AG04450 (cell line): Measurements from ENCODE around the gene LAPTM5. TPM values are rescaled to one million over a fixed set of nuclear protein-coding genes. Genes with fewer than 3 reads are reported as not detected.
"Not testable (repeated sequence)": the region's sequence is repeated elsewhere in the genome, so short reads cannot be mapped to it uniquely, and the experiment has no call there.

Source experiments
- CTCF ChIA-PET: fragments of 300-600, 350-600 bp; formaldehyde crosslinking; extraction: SDS; loops from one replicate; lab custom pipeline; 2022; ENCODE audit warnings: antibody characterized with exemption, inconsistent platforms; lab: Charles Lee
- POLR2A ChIA-PET: fragments of 350-600 bp; formaldehyde crosslinking; extraction: SDS; loops from one replicate; lab custom pipeline; 2021; ENCODE audit warnings: antibody characterized with exemption, inconsistent platforms; lab: Yijun Ruan, JAX
- DNase-seq: peaks from one replicate; pipeline ENCODE4 v3.0.0-alpha.2; 2011; ENCODE audit warnings: low read depth, low spot score
- H3K27ac ChIP-seq: one replicate; pipeline ENCODE4 v1.5.1; 2012; ENCODE audit warnings: low read depth, low read length, control low read depth
- H3K27me3 ChIP-seq: one replicate; pipeline ENCODE4 v1.6.0; 2012; ENCODE audit warnings: low read length; ENCODE audit not compliant: control insufficient read depth, insufficient read depth
- H3K4me3 ChIP-seq: 2 replicates; pipeline ENCODE4 v1.5.1; 2011; ENCODE audit warnings: mild to moderate bottlenecking, low read depth, low read length, control low read depth
- H3K9me3 ChIP-seq: 2 replicates; pipeline ENCODE4 v1.5.1; 2012; ENCODE audit warnings: low read length; ENCODE audit not compliant: control insufficient read depth, insufficient read depth
- polyA plus RNA-seq: library from polyadenylated mRNA; depleted of rRNA; stranded (reverse); fragments of >200 nt; gene quantifications from 2 replicates; pipeline ENCODE4 v1.2.3, GENCODE V29; 2011
- TF ChIP-seq, protein P1 (sequence below): IDR thresholded peaks from 2 replicates; pipeline ENCODE4 v1.5.1; 2011; ENCODE audit warnings: low read depth, low read length, control low read depth, inconsistent platforms

LAPTM5 gene
- polyA plus RNA-seq, 1 experiment = 0.53 TPM

DNA sequence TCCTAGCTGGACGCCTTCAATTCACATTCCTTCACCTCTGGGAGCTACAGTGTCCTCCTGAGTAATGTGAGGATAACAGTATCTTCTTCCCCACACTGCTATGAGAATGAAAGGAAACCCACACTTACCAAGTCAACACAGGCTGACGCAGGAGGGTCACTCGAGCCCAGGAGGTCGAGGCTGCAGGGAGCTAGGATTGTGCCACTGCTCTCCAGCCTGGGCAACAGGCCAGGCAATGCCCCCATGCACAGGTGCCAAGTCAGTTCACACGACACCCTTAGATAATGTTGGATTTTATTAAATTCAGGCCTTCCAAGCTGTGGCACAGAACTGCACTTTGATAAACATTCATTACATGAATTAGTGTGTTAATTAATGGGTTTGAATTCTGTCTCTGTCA lies 66.1 kb downstream of the LAPTM5 start:
- H3K27ac ChIP-seq = no peak overlapping the region
- TF ChIP-seq, protein P1, sequence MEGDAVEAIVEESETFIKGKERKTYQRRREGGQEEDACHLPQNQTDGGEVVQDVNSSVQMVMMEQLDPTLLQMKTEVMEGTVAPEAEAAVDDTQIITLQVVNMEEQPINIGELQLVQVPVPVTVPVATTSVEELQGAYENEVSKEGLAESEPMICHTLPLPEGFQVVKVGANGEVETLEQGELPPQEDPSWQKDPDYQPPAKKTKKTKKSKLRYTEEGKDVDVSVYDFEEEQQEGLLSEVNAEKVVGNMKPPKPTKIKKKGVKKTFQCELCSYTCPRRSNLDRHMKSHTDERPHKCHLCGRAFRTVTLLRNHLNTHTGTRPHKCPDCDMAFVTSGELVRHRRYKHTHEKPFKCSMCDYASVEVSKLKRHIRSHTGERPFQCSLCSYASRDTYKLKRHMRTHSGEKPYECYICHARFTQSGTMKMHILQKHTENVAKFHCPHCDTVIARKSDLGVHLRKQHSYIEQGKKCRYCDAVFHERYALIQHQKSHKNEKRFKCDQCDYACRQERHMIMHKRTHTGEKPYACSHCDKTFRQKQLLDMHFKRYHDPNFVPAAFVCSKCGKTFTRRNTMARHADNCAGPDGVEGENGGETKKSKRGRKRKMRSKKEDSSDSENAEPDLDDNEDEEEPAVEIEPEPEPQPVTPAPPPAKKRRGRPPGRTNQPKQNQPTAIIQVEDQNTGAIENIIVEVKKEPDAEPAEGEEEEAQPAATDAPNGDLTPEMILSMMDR = no peak
- H3K9me3 ChIP-seq = no peaks in the 10 kb centered on the region
- no peak for DNase-seq
- ChIA-PET CTCF (interaction anchor here (0.6 kb wide), 1 partner anchor 1350 kb away, joined by 6 read pairs; no protein-coding TSS in a partner anchor), POLR2A (interaction anchor here (0.6 kb wide), 1 partner anchor 383 kb away, joined by 4 read pairs; no protein-coding TSS in a partner anchor)
- H3K4me3 ChIP-seq = no peak overlapping the region
- H3K27me3 ChIP-seq = peaks cover 34% of the 10 kb centered on the region

DNA sequence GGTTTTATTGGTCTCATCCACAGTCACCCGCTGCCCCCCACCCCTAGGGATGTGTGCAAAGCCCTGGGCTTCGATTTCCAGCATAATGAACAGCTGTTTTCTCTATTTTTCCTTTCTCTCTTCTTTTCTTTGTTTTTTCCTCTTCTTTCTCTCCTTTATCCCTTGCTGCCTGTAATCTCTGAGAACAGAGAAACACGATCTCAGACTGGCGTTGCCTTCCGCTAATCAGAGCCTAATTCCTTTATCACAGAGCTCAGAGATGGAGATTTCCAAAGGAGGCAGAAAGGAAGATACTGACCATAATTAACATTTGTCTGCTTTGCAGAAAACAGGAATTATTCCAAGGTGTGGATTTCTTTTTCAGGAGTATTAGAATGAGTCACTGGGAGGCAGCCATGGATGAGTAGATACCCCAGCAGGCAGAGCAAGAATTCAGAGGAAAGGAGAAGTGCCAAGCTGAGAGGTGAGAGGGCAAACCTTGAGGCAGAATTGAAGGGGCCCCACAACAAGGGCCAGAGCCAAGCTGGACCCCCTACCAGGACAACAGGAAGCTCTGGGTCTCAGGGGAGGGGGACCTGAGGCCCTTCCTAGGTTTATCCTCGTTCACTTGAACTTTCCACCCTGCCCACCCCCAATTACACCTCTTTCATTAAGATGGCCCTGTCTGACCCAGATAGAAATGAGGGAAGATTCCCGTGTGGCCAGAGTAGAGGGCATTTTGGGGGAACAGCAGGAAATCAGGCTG lies 67.5 kb downstream of the LAPTM5 start:
- ChIA-PET POLR2A (no interaction called here), CTCF (no interaction called here)
- Histone ChIP-seq H3K27ac (no peak overlapping the region), H3K4me3 (no peak overlapping the region), H3K27me3 (peaks cover 43% of the 10 kb centered on the region), H3K9me3 (no peaks in the 10 kb centered on the region; the same call in 1 of the 2 replicates)
- no peak for DNase-seq
- TF ChIP-seq, protein P1 = no peak

DNA sequence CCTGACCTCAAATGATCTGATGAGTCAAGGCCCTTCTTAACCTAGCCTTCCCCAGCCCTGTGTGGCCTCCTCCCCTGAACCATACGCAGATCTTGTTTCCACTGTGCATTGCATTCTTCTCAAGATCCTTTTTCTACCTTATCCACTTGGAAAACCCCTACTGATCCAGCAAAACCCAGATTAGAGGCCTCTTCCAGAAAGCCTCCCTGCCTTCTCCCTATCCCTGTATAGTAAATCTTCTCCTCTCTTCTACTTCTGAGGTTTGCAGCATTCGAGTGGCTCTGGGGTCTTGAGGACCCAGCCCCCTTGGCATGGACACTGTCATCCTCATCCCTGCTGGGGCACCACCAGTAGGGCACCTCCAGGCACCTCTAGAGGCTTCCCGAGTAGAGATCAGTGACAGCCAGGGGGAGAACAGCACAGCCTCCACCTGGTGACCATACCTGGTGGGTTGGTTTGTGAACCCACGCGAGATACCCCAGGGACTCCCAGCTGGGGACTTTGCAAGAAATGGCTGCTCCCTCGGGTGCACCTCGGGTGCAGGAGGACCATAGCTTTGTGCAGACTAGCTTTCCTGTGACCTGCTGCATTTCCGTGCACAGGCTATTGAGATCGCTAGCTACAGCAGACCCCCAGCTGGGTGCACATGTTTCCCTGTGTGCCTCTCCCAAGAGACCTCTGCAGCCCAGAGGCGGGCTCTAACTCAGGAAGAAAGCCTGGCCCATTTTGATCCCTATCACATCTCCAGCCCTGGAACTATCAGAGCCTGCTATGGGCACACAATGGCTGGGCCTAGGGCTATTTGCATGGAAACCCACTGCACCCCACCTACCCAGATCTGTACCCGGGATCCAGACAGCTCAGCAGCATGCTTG lies 68.4 kb downstream of the LAPTM5 start:
- Histone ChIP-seq H3K9me3 (no peaks in the 10 kb centered on the region; the same call in 1 of the 2 replicates), H3K27me3 (peaks cover 45% of the 10 kb centered on the region), H3K4me3 (no peak overlapping the region), H3K27ac (no peak overlapping the region)
- ChIA-PET CTCF (no interaction called here), POLR2A (no interaction called here)
- TF ChIP-seq, protein P1 = no peak
- DNase-seq = no peak

DNA sequence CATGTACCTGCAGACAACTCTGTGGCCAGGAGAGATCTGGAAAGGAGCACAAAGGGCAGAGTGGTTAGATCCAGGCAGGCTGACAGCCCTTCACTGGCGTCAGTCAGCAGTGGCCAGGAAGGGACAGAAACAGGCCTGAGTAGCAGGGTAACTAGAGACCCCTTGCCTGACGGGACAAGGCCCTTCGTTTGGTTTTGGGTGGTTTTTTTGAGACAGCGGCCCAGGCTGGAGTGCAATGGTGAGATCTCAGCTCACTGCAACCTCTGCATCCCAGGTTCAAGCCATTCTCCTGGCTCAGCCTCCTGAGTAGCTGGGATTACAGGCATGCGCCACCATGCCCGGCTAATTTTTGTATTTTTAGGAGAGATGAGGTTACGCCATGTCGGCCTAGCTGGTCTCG lies 69.1 kb downstream of the LAPTM5 start:
- H3K4me3 ChIP-seq, H3K9me3 ChIP-seq, DNase-seq, CTCF ChIA-PET, POLR2A ChIA-PET, H3K27ac ChIP-seq: not testable (repeated sequence)
- peaks cover 48% of the 10 kb centered on the region for H3K27me3 ChIP-seq

DNA sequence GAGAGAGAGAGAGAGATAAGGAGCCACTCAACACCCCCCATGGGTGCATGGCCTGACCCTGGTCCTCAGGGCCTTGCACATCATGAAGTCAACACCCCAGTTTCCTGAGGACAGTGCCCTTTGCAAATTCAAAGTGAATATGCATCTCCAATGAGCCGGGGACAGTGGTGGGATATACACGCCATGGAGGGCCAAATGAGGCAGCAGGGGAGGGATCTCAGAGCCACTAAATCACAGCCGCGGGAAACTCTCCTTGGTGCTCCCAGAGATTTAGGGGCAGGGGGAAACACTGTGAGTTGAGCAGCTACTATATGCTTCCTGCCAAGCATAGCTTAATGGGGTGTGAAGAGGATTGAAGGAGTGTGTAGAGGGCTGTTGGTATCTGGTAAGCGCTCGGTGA lies 69.7 kb downstream of the LAPTM5 start:
- H3K27me3 ChIP-seq = peaks cover 50% of the 10 kb centered on the region
- TF ChIP-seq, protein P1 = no peak
- no peaks in the 10 kb centered on the region; the same call in 1 of the 2 replicates for H3K9me3 ChIP-seq
- no peak overlapping the region for H3K27ac ChIP-seq
- ChIA-PET POLR2A (no interaction called here), CTCF (no interaction called here)
- DNase-seq = no peak
- no peak overlapping the region for H3K4me3 ChIP-seq
